Activated naive CD4-positive, alpha-beta T cell treated with anti-CD3 and anti-CD28 coated beads for 36 hours (primary cell): Measurements from ENCODE around the gene SUCO. TPM values are rescaled to one million over a fixed set of nuclear protein-coding genes. Genes with fewer than 3 reads are reported as not detected.

ENCODE experiments used
- CTCF ChIA-PET: fragments of 350-600 bp; sonication (Branson Sonifier 250); formaldehyde crosslinking; loops from one replicate; lab custom pipeline; 2021; ENCODE audit warnings: antibody characterized with exemption; lab: Charles Lee
- DNase-seq: peaks from one replicate; pipeline ENCODE4 v3.0.0-alpha.2; 2020
- H3K27ac Mint-ChIP-seq: one replicate; pipeline ENCODE4 v1.8.0; 2021; ENCODE audit warnings: mild to moderate bottlenecking, mixed read lengths
- H3K27me3 Mint-ChIP-seq: one replicate; pipeline ENCODE4 v1.8.0; 2021; ENCODE audit warnings: low read depth, mixed read lengths
- H3K36me3 Mint-ChIP-seq: one replicate; pipeline ENCODE4 v1.8.0; 2021; ENCODE audit warnings: low read depth, mixed read lengths
- H3K4me1 Mint-ChIP-seq: one replicate; pipeline ENCODE4 v1.8.0; 2021; ENCODE audit warnings: low read depth, mixed read lengths
- H3K4me3 Mint-ChIP-seq: one replicate; pipeline ENCODE4 v1.8.0; 2021; ENCODE audit warnings: mild to moderate bottlenecking, moderate library complexity, mixed read lengths
- H3K9me3 Mint-ChIP-seq: one replicate; pipeline ENCODE4 v1.8.0; 2021; ENCODE audit warnings: mixed read lengths
- intact Hi-C: fragments of 100-400 bp; cut with micrococcal nuclease; formaldehyde crosslinking; loops from one replicate; pipeline ENCODE4 v1.15.1; 2023
- total RNA-seq, 2 experiments: library from RNA; stranded (reverse); gene quantifications; one replicate each; pipeline ENCODE4 v1.2.3, GENCODE V29; 2021

Gene SUCO
- total RNA-seq, 2 experiments from 2014 or later: 23.9 TPM

GRCh38 chr1:172657586-172657985 is 124.6 kb downstream of the SUCO start:
- peaks cover 3% of the 10 kb centered on the region for H3K27me3 Mint-ChIP-seq
- CTCF ChIA-PET: interaction anchor here (0.6 to 4.2 kb wide), 2 partner anchors 29 to 62 kb away, joined by 3 to 22 read pairs; no protein-coding TSS in a partner anchor
- no peak for DNase-seq
- H3K27ac Mint-ChIP-seq: no peak overlapping the region
- intact Hi-C loops: no loop called here
- H3K4me3 Mint-ChIP-seq: no peak overlapping the region
- H3K9me3 Mint-ChIP-seq: no peaks in the 10 kb centered on the region
- no peaks in the 10 kb centered on the region for H3K36me3 Mint-ChIP-seq
- H3K4me1 Mint-ChIP-seq: peaks cover 56% of the 10 kb centered on the region

GRCh38 chr1:172658871-172659453 is 126.0 kb downstream of the SUCO start, which contains the start of gene FASLG:
FASLG (plus strand) TSS chr1:172659103; CDS start chr1:172659202, 99 bp downstream.
- no peaks in the 10 kb centered on the region for H3K36me3 Mint-ChIP-seq
- H3K4me3 Mint-ChIP-seq: peak within 1 kb of the TSS; percentile 62
- CTCF ChIA-PET: interaction anchor here (0.9 to 4.2 kb wide), 4 partner anchors 16 to 65 kb away, joined by 3 to 22 read pairs (median 4); no protein-coding TSS in a partner anchor
- DNase-seq: peak; percentile 69
- H3K27me3 Mint-ChIP-seq: peaks cover 3% of the 10 kb centered on the region
- peaks cover 62% of the 10 kb centered on the region for H3K4me1 Mint-ChIP-seq
- intact Hi-C loops: loop anchor here (2.0 kb wide), 1 partner anchor 16 kb away; no protein-coding TSS in a partner anchor
- H3K27ac Mint-ChIP-seq: peak within 1 kb of the TSS; percentile 78
- no peaks in the 10 kb centered on the region for H3K9me3 Mint-ChIP-seq

GRCh38 chr1:172661107-172661506 is 128.2 kb downstream of the SUCO start:
- peaks cover 61% of the 10 kb centered on the region for H3K4me1 Mint-ChIP-seq
- DNase-seq: no peak
- H3K27me3 Mint-ChIP-seq: peaks cover 3% of the 10 kb centered on the region
- intact Hi-C loops: no loop called here
- no peak overlapping the region for H3K27ac Mint-ChIP-seq
- CTCF ChIA-PET: interaction anchor here (1.1 to 4.2 kb wide), 7 partner anchors 13 to 218 kb away, joined by 3 to 22 read pairs (median 5); no protein-coding TSS in a partner anchor
- H3K36me3 Mint-ChIP-seq: peaks cover 16% of the 10 kb centered on the region
- H3K4me3 Mint-ChIP-seq: peak overlapping the region; percentile 19
- H3K9me3 Mint-ChIP-seq: no peaks in the 10 kb centered on the region

Other genes starting within 250 kb of the SUCO start
- not detected for gene C1orf105, start 112.5 kb upstream of the SUCO start, total RNA-seq
- gene PIGC, start 89.1 kb upstream of the SUCO start, total RNA-seq: 10 to 100 TPM; 17.5 to 18.7 TPM
- under 1 TPM; 0.31 to 0.67 TPM for gene FASLG, start 126.0 kb downstream of the SUCO start, total RNA-seq